Measurements from ENCODE around the gene OLR1.

The OLR1 gene

GRCh38 chr12:10174986-10175614, 3.2 kb upstream of the OLR1 start:
- Histone ChIP-seq H3K36me3 (ENCODE audit: control insufficient read depth, insufficient read depth, low read length) (no peaks in the 10 kb centered on the region), H3K4me1 (ENCODE audit: control insufficient read depth, insufficient read depth, low read length, poor library complexity, severe bottlenecking) (no peaks in the 10 kb centered on the region), H3K9me3 (ENCODE audit: control insufficient read depth, low read length) (no peaks in the 10 kb centered on the region), H3K27me3 (replicated peaks; ENCODE audit: control insufficient read depth, insufficient read depth, low read length, poor library complexity, severe bottlenecking) (no peaks in the 10 kb centered on the region), H3K27ac (ENCODE audit: insufficient read depth, low read length, poor library complexity, severe bottlenecking) (no peak overlapping the region), H3K4me3 (ENCODE audit: insufficient read depth, low read depth, low read length, poor library complexity, severe bottlenecking) (no peak overlapping the region)
- DNase-seq: no peak

GRCh38 chr12:10170216-10170615, 1.7 kb downstream of the OLR1 start:
- Histone ChIP-seq H3K36me3 (ENCODE audit: control insufficient read depth, insufficient read depth, low read length) (no peaks in the 10 kb centered on the region), H3K27me3 (replicated peaks; ENCODE audit: control insufficient read depth, insufficient read depth, low read length, poor library complexity, severe bottlenecking) (no peaks in the 10 kb centered on the region), H3K4me1 (ENCODE audit: control insufficient read depth, insufficient read depth, low read length, poor library complexity, severe bottlenecking) (no peaks in the 10 kb centered on the region), H3K9me3 (ENCODE audit: control insufficient read depth, low read length) (no peaks in the 10 kb centered on the region), H3K27ac (ENCODE audit: insufficient read depth, low read length, poor library complexity, severe bottlenecking) (no peak overlapping the region), H3K4me3 (ENCODE audit: insufficient read depth, low read depth, low read length, poor library complexity, severe bottlenecking) (no peak overlapping the region)
- DNase-seq: no peak

- Histone ChIP-seq H3K27ac (ENCODE audit: insufficient read depth, low read length, poor library complexity, severe bottlenecking) (no peak overlapping the region), H3K4me1 (ENCODE audit: control insufficient read depth, insufficient read depth, low read length, poor library complexity, severe bottlenecking) (no peaks in the 10 kb centered on the region), H3K9me3 (ENCODE audit: control insufficient read depth, low read length) (no peaks in the 10 kb centered on the region), H3K4me3 (ENCODE audit: insufficient read depth, low read depth, low read length, poor library complexity, severe bottlenecking) (no peak overlapping the region), H3K27me3 (replicated peaks; ENCODE audit: control insufficient read depth, insufficient read depth, low read length, poor library complexity, severe bottlenecking) (no peaks in the 10 kb centered on the region), H3K36me3 (ENCODE audit: control insufficient read depth, insufficient read depth, low read length) (no peaks in the 10 kb centered on the region)
- no peak for DNase-seq
Measured at GRCh38 chr12:10169104-10169503, 2.8 kb downstream of the OLR1 start.

- H3K4me3 ChIP-seq (ENCODE audit: insufficient read depth, low read depth, low read length, poor library complexity, severe bottlenecking): no peak overlapping the region
- no peaks in the 10 kb centered on the region for H3K27me3 ChIP-seq (replicated peaks; ENCODE audit: control insufficient read depth, insufficient read depth, low read length, poor library complexity, severe bottlenecking)
- no peak for DNase-seq
- H3K4me1 ChIP-seq (ENCODE audit: control insufficient read depth, insufficient read depth, low read length, poor library complexity, severe bottlenecking): no peaks in the 10 kb centered on the region
- no peaks in the 10 kb centered on the region for H3K36me3 ChIP-seq (ENCODE audit: control insufficient read depth, insufficient read depth, low read length)
- no peaks in the 10 kb centered on the region for H3K9me3 ChIP-seq (ENCODE audit: control insufficient read depth, low read length)
- no peak overlapping the region for H3K27ac ChIP-seq (ENCODE audit: insufficient read depth, low read length, poor library complexity, severe bottlenecking)
Measured at GRCh38 chr12:10167599-10167998, 4.3 kb downstream of the OLR1 start.

- Histone ChIP-seq H3K4me3 (ENCODE audit: insufficient read depth, low read depth, low read length, poor library complexity, severe bottlenecking) (no peak overlapping the region), H3K4me1 (ENCODE audit: control insufficient read depth, insufficient read depth, low read length, poor library complexity, severe bottlenecking) (no peaks in the 10 kb centered on the region), H3K9me3 (ENCODE audit: control insufficient read depth, low read length) (no peaks in the 10 kb centered on the region), H3K27me3 (replicated peaks; ENCODE audit: control insufficient read depth, insufficient read depth, low read length, poor library complexity, severe bottlenecking) (no peaks in the 10 kb centered on the region), H3K27ac (ENCODE audit: insufficient read depth, low read length, poor library complexity, severe bottlenecking) (no peak overlapping the region), H3K36me3 (ENCODE audit: control insufficient read depth, insufficient read depth, low read length) (no peaks in the 10 kb centered on the region)
- no peak for DNase-seq
Measured at GRCh38 chr12:10165421-10165820, 6.5 kb downstream of the OLR1 start.

- Histone ChIP-seq H3K27ac (ENCODE audit: insufficient read depth, low read length, poor library complexity, severe bottlenecking) (no peak overlapping the region), H3K9me3 (ENCODE audit: control insufficient read depth, low read length) (no peaks in the 10 kb centered on the region), H3K36me3 (ENCODE audit: control insufficient read depth, insufficient read depth, low read length) (no peaks in the 10 kb centered on the region), H3K4me3 (ENCODE audit: insufficient read depth, low read depth, low read length, poor library complexity, severe bottlenecking) (no peak overlapping the region), H3K4me1 (ENCODE audit: control insufficient read depth, insufficient read depth, low read length, poor library complexity, severe bottlenecking) (no peaks in the 10 kb centered on the region), H3K27me3 (replicated peaks; ENCODE audit: control insufficient read depth, insufficient read depth, low read length, poor library complexity, severe bottlenecking) (no peaks in the 10 kb centered on the region)
- no peak for DNase-seq
Measured at GRCh38 chr12:10163084-10163483, 8.8 kb downstream of the OLR1 start.

- H3K9me3 ChIP-seq (ENCODE audit: control insufficient read depth, low read length): no peaks in the 10 kb centered on the region
- no peaks in the 10 kb centered on the region for H3K36me3 ChIP-seq (ENCODE audit: control insufficient read depth, insufficient read depth, low read length)
- H3K27ac ChIP-seq (ENCODE audit: insufficient read depth, low read length, poor library complexity, severe bottlenecking): no peak overlapping the region
- H3K27me3 ChIP-seq (replicated peaks; ENCODE audit: control insufficient read depth, insufficient read depth, low read length, poor library complexity, severe bottlenecking): no peaks in the 10 kb centered on the region
- H3K4me1 ChIP-seq (ENCODE audit: control insufficient read depth, insufficient read depth, low read length, poor library complexity, severe bottlenecking): no peaks in the 10 kb centered on the region
- DNase-seq: no peak
- H3K4me3 ChIP-seq (ENCODE audit: insufficient read depth, low read depth, low read length, poor library complexity, severe bottlenecking): no peak overlapping the region
Measured at GRCh38 chr12:10160617-10161385, 11.1 kb downstream of the OLR1 start.

- Histone ChIP-seq H3K4me3 (ENCODE audit: insufficient read depth, low read depth, low read length, poor library complexity, severe bottlenecking) (no peak overlapping the region), H3K36me3 (ENCODE audit: control insufficient read depth, insufficient read depth, low read length) (no peaks in the 10 kb centered on the region), H3K27ac (ENCODE audit: insufficient read depth, low read length, poor library complexity, severe bottlenecking) (no peak overlapping the region), H3K4me1 (ENCODE audit: control insufficient read depth, insufficient read depth, low read length, poor library complexity, severe bottlenecking) (no peaks in the 10 kb centered on the region), H3K9me3 (ENCODE audit: control insufficient read depth, low read length) (no peaks in the 10 kb centered on the region), H3K27me3 (replicated peaks; ENCODE audit: control insufficient read depth, insufficient read depth, low read length, poor library complexity, severe bottlenecking) (peaks cover 5% of the 10 kb centered on the region)
- DNase-seq: no peak
Measured at GRCh38 chr12:10159280-10159679, 12.7 kb downstream of the OLR1 start.

GRCh38 chr12:10158406-10158805, 13.5 kb downstream of the OLR1 start:
- no peak for DNase-seq
- H3K4me3 ChIP-seq (ENCODE audit: insufficient read depth, low read depth, low read length, poor library complexity, severe bottlenecking): no peak overlapping the region

GRCh38 chr12:10155966-10156365, 16.0 kb downstream of the OLR1 start:
- DNase-seq: no peak
- H3K4me3 ChIP-seq (ENCODE audit: insufficient read depth, low read depth, low read length, poor library complexity, severe bottlenecking): no peak overlapping the region

More at GRCh38 chr12:10158406-10158805, 13.5 kb downstream of the OLR1 start:
- peaks cover 8% of the 10 kb centered on the region for H3K4me1 ChIP-seq (ENCODE audit: control insufficient read depth, insufficient read depth, low read length, poor library complexity, severe bottlenecking)
- peaks cover 6% of the 10 kb centered on the region for H3K27me3 ChIP-seq (replicated peaks; ENCODE audit: control insufficient read depth, insufficient read depth, low read length, poor library complexity, severe bottlenecking)
- H3K27ac ChIP-seq (ENCODE audit: insufficient read depth, low read length, poor library complexity, severe bottlenecking): no peak overlapping the region
- no peaks in the 10 kb centered on the region for H3K9me3 ChIP-seq (ENCODE audit: control insufficient read depth, low read length)
- H3K36me3 ChIP-seq (ENCODE audit: control insufficient read depth, insufficient read depth, low read length): no peaks in the 10 kb centered on the region

More at GRCh38 chr12:10155966-10156365, 16.0 kb downstream of the OLR1 start:
- no peaks in the 10 kb centered on the region for H3K36me3 ChIP-seq (ENCODE audit: control insufficient read depth, insufficient read depth, low read length)
- H3K9me3 ChIP-seq (ENCODE audit: control insufficient read depth, low read length): no peaks in the 10 kb centered on the region
- peaks cover 6% of the 10 kb centered on the region for H3K27me3 ChIP-seq (replicated peaks; ENCODE audit: control insufficient read depth, insufficient read depth, low read length, poor library complexity, severe bottlenecking)
- H3K4me1 ChIP-seq (ENCODE audit: control insufficient read depth, insufficient read depth, low read length, poor library complexity, severe bottlenecking): peaks cover 9% of the 10 kb centered on the region
- H3K27ac ChIP-seq (ENCODE audit: insufficient read depth, low read length, poor library complexity, severe bottlenecking): no peak overlapping the region

Data from effector memory CD4-positive, alpha-beta T cell (primary cell).